Measurements from ENCODE around the gene MAP2K3. TPM values are rescaled to one million over a fixed set of nuclear protein-coding genes. Genes with fewer than 3 reads are reported as not detected.

The MAP2K3 gene
- total and polyA plus RNA-seq, 10 of the 15 experiments (the other 5 are each of a cell fraction or from before 2014, with no cell fraction given): 0.71 to 39.4 (median 18.6) TPM

DNA sequence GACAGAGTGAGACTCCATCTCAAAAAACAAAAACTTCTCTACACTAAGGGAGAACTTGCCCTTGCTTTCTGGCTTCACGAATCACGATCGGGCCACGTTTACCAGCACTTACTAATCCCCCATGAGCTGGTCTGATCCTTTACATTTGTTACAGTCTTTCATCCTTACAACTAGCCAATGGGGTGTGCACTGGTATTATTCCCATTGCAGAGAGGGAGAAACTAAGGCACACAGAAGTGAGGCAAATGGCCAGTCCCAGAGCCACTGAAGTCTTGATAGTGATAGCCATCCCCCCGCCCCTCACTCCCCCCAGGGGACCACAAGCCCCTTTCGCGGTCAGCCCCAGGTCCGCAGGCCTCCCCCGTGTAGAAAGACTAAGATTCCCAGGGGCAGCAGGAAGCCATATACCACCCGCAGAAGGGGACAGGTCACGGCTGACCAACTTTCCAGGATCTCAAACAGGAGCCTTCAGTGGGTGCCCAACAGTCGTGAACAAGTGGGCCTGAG lies 32.2 kb upstream of the MAP2K3 start:
- Histone ChIP-seq H3K79me2 (ENCODE audit: control insufficient read depth, insufficient read depth, low read length) (no peaks in the 10 kb centered on the region), H3K4me3 (peak overlapping the region; percentile 32; the same call in 1 of the 2 replicates), H3K4me2 (ENCODE audit: control insufficient read depth, insufficient read depth) (peak overlapping the region; percentile 52; the same call in 1 of the 2 replicates), H4K20me1 (ENCODE audit: control insufficient read depth, insufficient read depth) (no peaks in the 10 kb centered on the region; the same call in 1 of the 2 replicates), H3K36me3 (ENCODE audit: control insufficient read depth in 2 of 2, insufficient read depth in 2 of 2, low read length in 1 of 2) (no peaks in the 10 kb centered on the region), H3K27me3 (replicated peaks in 1 of 2; ENCODE audit: control insufficient read depth in 2 of 2, insufficient read depth in 2 of 2, low read length in 1 of 2) (peaks cover 2 to 5% of the 10 kb centered on the region in 2 experiments; a peak in 3 of 4 replicates), H3K9ac (ENCODE audit: control insufficient read depth, insufficient read depth, low read length) (no peak overlapping the region), H3K27ac (ENCODE audit: control insufficient read depth, insufficient read depth) (no peak overlapping the region), H2AFZ (ENCODE audit: control insufficient read depth, low read depth, low read length) (no peak overlapping the region), H3K4me1 (ENCODE audit: control insufficient read depth, insufficient read depth, low read length) (peaks cover 4% of the 10 kb centered on the region), H3K9me3 (replicated peaks; ENCODE audit: control insufficient read depth, insufficient read depth, low read length) (no peaks in the 10 kb centered on the region)
- ATAC-seq (no peak), DNase-seq (ENCODE audit: low read depth, low spot score) (no peak), FAIRE-seq (no peak)
- ChIA-PET RAD21 (ENCODE audit: unreplicated experiment) (no interaction called here), POLR2A (no interaction called here), CTCF (no interaction called here), SMC1A (ENCODE audit: uncharacterized antibody, unreplicated experiment) (no interaction called here)
- WGBS (ENCODE audit: insufficient coverage, insufficient replicate concordance, low lambda C conversion rate, missing lambda C conversion rate): 18% methylated on average over 12 of the region's 12 CpGs
- intact Hi-C loops (cut with micrococcal nuclease; ENCODE audit: unreplicated experiment): no loop called here
- in situ Hi-C loops (cut with MboI): loop anchor here (10.0 kb wide), 1 partner anchor 62 kb away; no protein-coding TSS in a partner anchor
- TF ChIP-seq PAX8 (IDR thresholded peaks at IDR 0.05): no peak
- no peak for TF ChIP-seq IKZF2 (IDR thresholded peaks at IDR 0.05)
- no peak for TF ChIP-seq ZBED1 (IDR thresholded peaks at IDR 0.05; ENCODE audit: borderline replicate concordance)
- no peak for TF ChIP-seq TAF1 (IDR thresholded peaks at IDR 0.05; ENCODE audit: borderline replicate concordance, low read depth, low read length)
- TF ChIP-seq CREB1 (IDR thresholded peaks at IDR 0.05; ENCODE audit: low read depth): no peak
- TF ChIP-seq, protein P1, sequence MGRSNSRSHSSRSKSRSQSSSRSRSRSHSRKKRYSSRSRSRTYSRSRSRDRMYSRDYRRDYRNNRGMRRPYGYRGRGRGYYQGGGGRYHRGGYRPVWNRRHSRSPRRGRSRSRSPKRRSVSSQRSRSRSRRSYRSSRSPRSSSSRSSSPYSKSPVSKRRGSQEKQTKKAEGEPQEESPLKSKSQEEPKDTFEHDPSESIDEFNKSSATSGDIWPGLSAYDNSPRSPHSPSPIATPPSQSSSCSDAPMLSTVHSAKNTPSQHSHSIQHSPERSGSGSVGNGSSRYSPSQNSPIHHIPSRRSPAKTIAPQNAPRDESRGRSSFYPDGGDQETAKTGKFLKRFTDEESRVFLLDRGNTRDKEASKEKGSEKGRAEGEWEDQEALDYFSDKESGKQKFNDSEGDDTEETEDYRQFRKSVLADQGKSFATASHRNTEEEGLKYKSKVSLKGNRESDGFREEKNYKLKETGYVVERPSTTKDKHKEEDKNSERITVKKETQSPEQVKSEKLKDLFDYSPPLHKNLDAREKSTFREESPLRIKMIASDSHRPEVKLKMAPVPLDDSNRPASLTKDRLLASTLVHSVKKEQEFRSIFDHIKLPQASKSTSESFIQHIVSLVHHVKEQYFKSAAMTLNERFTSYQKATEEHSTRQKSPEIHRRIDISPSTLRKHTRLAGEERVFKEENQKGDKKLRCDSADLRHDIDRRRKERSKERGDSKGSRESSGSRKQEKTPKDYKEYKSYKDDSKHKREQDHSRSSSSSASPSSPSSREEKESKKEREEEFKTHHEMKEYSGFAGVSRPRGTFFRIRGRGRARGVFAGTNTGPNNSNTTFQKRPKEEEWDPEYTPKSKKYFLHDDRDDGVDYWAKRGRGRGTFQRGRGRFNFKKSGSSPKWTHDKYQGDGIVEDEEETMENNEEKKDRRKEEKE (IDR thresholded peaks at IDR 0.05): no peak
- TF ChIP-seq POLR2AphosphoS5 (IDR thresholded peaks at IDR 0.05; ENCODE audit: low read length): no peak
- no peak for TF ChIP-seq LARP7 (IDR thresholded peaks at IDR 0.05)
- TF ChIP-seq NR2C1 (IDR thresholded peaks at IDR 0.05): no peak
- TF ChIP-seq RCOR1 (conservative IDR thresholded peaks at IDR 0.05; ENCODE audit: low read depth, low read length): no peak
- no peak for TF ChIP-seq MEF2B (IDR thresholded peaks at IDR 0.05; ENCODE audit: partially characterized antibody, poor library complexity, severe bottlenecking)
- no peak for TF ChIP-seq ZNF384 (IDR thresholded peaks at IDR 0.05; ENCODE audit: borderline replicate concordance, low read depth, low read length)
- TF ChIP-seq NFYA (IDR thresholded peaks at IDR 0.05; ENCODE audit: borderline replicate concordance, low read depth, low read length): no peak
- no peak for TF ChIP-seq NR2F1 (conservative IDR thresholded peaks at IDR 0.05)
- no peak for TF ChIP-seq HDGF (IDR thresholded peaks at IDR 0.05)
- no TSS peak for BruUV-seq (replicated peaks)
